ENCODE measurements around the gene NRP1. TPM values are rescaled to one million over a fixed set of nuclear protein-coding genes. Genes with fewer than 3 reads are reported as not detected.
A peak's percentile ranks its signal among the peaks of the same experiment; 100 is the strongest.

NRP1 gene
- total RNA-seq, 2 donors from 2014 or later = 110 to 121 TPM

- DNase-seq = no peak
- ATAC-seq = no peak
- intact Hi-C loops (cut with DNase I) = no loop called here
Measured at GRCh38 chr10:33252794-33253203, 81.7 kb downstream of the NRP1 start.

DNA sequence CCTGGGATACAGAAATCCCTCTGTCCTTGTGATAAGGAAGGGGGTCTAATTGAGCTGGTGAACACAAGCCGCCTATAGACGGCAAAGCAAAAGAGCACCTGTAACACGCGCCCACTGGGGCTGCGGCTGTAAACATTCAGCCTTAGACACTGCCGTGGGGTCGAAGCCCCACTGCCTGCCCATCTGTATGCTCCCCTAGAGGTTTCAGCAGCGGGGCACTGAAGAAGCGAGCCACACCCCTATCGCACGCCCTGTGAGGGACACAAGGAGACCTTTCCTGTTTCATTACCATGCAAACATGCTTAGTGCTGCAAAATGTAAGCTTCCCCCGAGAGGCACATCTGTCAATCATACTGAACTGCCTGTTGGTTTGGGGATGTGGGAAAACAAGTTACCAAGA is 82.1 kb downstream of the NRP1 start:
- DNase-seq (no peak), ATAC-seq (no peak)
- intact Hi-C loops (cut with DNase I) = no loop called here

DNA sequence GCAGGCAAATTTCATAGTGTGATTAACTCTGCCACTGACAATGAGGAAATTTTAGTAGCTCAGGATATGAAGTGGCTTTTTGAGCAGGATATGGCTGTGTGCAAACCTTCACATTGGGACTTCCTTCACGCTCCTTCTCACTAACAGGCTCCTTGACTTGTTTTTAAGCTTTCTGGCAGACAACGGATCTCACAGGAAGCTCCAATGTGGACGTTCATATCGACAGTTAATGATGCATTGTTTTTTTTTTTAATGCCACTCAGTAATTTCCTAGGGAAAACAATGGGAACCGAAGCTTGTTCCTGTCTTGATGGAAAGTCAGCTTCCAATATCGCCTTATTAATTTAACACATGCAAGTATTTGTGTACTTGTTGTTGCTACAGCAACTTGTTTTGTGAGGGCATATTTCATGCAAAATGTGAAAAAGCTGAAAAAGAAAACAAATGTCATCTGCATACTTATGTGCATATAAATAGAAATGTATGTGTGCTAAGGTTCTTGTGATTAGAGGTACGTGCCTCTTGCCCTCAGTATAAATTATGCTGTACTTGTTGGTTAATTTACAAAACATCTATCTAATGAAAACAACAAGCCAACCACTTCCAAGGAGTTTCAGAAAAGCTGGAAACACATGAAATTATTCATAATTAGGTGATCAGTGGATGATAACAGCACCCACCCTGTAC is 84.7 kb downstream of the NRP1 start:
- DNase-seq (no peak), ATAC-seq (peak; percentile 49 to 64)
- intact Hi-C loops (cut with DNase I) = no loop called here

DNA sequence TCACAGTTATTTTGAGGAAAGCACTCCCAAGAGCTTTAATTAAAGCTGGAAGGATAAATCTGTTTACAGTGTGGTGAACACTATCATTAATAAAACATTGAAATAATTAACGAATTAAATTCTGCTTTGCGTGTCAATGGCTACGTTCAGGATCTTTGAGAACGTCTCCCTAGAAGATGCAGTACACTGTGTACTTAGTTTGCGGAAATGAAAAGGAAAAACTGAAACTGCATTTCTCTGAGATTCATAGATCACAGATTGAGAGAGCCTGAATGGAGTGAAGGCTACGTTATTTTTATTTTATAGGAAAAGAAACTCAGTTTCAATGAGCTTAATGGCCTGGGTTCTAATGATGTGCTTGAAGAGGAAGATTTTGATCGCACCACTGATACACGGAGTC is 85.3 kb downstream of the NRP1 start:
- intact Hi-C loops (cut with DNase I) = no loop called here
- ATAC-seq (no peak), DNase-seq (no peak)

DNA sequence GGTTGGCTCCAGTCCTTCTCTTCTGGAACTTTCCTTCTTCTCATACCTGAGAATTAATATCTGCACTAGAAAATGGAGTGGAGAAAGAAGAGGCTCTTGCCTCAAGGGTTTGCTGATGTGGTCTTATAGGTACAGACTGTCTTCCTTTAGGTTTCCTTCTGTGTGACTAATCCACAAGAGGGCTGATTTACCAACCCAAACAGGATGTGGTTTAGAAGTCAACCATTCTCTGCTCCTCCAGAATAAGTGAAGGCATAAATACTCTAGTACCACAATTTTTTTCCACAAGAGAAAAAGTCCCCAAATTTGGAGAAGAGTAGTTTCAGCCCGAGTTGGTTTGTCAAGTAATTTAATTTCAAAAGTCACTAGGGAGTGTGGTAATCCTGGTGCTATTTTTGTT is 85.8 kb downstream of the NRP1 start:
- DNase-seq (no peak), ATAC-seq (peak; percentile 24 to 60)
- intact Hi-C loops (cut with DNase I) = no loop called here

DNA sequence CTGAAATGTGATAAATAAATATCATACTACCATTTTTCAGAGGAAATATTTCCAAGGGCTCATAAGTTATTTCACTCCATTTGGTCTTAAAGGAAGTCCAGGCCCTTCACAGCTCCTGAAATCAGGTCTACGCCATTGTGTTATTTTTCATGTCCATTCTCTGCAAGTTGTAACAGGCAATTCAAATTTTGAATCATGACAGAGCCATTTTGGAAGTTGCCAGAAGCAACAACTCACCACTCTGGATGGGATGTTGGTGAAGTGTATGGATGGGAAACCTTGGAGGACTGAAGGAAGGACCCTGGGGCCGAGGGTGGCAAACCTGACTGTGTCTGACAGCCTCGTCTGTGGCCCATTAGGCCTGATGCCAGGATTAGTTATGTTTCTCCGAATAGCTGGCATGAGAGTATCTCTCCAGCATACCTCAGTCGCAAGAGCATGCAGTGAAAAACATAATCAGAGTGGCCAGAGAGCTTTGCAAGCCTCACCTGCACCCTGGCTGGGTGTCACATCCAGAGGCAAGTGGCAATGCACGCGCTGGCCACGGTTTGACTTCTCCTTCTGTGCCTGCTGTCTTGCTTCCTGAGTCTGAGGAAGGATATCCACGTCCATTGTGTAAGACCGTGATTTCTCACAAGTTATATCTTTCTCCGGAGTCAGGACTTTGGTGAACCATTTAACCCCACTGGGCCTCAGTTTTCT is 87.1 kb downstream of the NRP1 start:
- ATAC-seq = no peak
- intact Hi-C loops (cut with DNase I) = no loop called here
- DNase-seq = no peak

GRCh38 chr10:33245343-33245742 is 89.1 kb downstream of the NRP1 start:
- DNase-seq = no peak
- ATAC-seq = no peak
- intact Hi-C loops (cut with DNase I) = no loop called here

GRCh38 chr10:33244354-33244967 is 90.0 kb downstream of the NRP1 start:
- DNase-seq (no peak), ATAC-seq (no peak)
- intact Hi-C loops (cut with DNase I) = no loop called here

GRCh38 chr10:33243703-33244102 is 90.8 kb downstream of the NRP1 start:
- ATAC-seq = no peak
- DNase-seq = no peak
- intact Hi-C loops (cut with DNase I) = no loop called here

GRCh38 chr10:33242931-33243330 is 91.5 kb downstream of the NRP1 start:
- ATAC-seq (no peak), DNase-seq (no peak)
- intact Hi-C loops (cut with DNase I) = no loop called here

GRCh38 chr10:33241351-33241750 is 93.1 kb downstream of the NRP1 start:
- no peak for DNase-seq
- intact Hi-C loops (cut with DNase I) = no loop called here
- no peak for ATAC-seq

GRCh38 chr10:33240931-33241330 is 93.5 kb downstream of the NRP1 start:
- DNase-seq (no peak), ATAC-seq (no peak)
- intact Hi-C loops (cut with DNase I) = no loop called here

DNA sequence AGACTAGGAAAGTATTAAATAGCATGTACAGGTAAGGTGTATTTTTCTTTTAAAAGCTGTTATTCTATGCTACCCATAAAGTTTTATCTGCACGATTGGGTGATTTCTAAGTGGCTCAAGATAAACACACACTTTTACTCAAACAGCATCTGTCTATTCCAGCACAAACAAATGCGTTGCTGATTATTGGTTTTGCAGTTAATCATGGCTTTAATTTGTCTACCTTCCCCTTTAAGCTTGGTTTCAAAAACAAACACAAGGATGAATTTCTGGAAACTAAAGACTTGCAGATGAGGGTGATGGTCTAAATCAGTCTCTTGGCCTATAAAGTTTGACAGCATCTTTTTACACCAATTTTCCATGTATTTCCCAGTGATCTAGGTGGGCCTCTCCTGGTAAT is 94.2 kb downstream of the NRP1 start:
- DNase-seq (no peak), ATAC-seq (no peak)
- intact Hi-C loops (cut with DNase I) = no loop called here

GRCh38 chr10:33239257-33239656 is 95.2 kb downstream of the NRP1 start:
- no peak for DNase-seq
- intact Hi-C loops (cut with DNase I) = no loop called here
- ATAC-seq = no peak

DNA sequence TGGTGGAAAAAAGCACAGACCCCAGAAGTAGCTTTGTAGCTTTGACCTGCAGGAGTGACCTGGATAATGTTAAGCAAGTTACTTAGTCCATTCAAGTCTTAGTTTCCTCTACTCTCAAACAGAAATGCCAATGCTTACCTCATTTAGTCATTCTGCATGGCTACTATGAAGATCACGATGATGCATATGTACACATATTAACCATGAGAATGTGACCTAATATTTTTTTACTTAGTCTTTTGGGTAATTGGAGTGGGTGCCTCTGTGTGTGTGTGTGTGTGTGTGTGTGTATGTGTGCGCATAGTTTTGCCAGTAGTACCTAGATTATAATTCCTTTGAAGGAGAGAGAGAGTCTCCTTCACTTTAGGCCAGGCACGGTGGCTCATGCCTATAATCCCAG is 95.8 kb downstream of the NRP1 start:
- DNase-seq (no peak), ATAC-seq (no peak)
- intact Hi-C loops (cut with DNase I) = no loop called here

GRCh38 chr10:33237736-33238624 is 96.5 kb downstream of the NRP1 start:
- intact Hi-C loops (cut with DNase I) = no loop called here
- DNase-seq = no peak
- ATAC-seq = peak in 1 of 2 donors; percentile 73

- ATAC-seq (no peak), DNase-seq (no peak)
- intact Hi-C loops (cut with DNase I) = no loop called here
Measured at GRCh38 chr10:33236916-33237315, 97.6 kb downstream of the NRP1 start.

DNA sequence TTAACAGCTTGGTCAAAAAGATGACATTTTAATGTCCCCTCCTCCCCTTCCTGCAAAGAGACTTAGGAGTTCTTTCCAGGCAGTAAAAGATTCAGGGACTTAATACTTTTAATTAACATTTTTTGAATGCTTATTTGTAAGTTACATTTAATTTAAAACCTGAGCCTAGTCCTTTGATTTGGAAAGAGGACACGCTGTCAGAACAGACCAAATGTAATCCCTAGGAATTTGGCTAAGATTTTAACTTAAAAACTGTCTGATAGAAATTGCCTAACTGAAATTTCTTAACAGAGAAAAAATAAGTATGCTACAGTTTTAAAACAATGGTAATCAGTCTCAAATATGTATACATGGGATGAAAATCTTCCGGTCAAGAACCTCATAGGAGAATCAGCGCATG is 98.5 kb downstream of the NRP1 start:
- intact Hi-C loops (cut with DNase I) = no loop called here
- no peak for ATAC-seq
- DNase-seq = no peak

DNA sequence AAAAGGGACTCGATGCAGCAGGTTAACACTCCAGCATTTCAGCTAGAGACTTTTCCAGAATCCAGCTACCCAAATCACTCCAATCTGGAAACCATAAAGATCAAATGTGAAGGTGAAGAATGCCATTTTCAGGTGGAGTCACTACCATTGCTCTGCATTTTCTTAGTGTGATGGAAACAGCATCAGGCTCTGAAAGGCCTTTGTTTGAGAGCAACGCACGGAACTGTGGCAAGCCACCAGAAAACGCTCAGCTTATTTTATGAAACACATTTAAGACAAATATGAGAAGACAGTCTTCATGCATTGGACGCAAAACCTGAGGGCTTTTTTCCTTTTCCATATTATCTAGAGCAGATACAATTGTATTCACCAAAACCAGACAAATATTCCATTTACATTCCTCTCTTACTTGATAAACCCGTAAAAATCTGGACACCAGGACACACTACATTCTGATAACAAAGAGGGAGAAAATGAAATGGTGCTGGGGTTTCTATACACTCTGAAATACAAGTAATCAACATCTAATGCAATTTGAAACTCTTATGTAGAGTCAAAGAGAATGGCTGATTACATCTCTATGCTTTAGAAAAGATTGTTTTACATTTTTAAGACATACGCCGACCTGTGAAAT is 99.1 kb downstream of the NRP1 start:
- intact Hi-C loops (cut with DNase I) = no loop called here
- ATAC-seq (no peak), DNase-seq (no peak)

Measured in left cardiac atrium (tissue), 4 donors.